ENCODE data around the gene LRMDA. TPM values are rescaled to one million over a fixed set of nuclear protein-coding genes. Genes with fewer than 3 reads are reported as not detected.

The LRMDA gene
- polyA plus RNA-seq, 1 donor (not counting 4 experiments of a cell fraction or from before 2014, with no cell fraction given) = not detected

GRCh38 chr10:75825661-75826060 lies 394.2 kb downstream of the LRMDA start:
- no peak overlapping the region for H3K4me3 ChIP-seq (ENCODE audit: control insufficient read depth in 2 of 3, extremely low read depth in 1 of 3, insufficient read depth in 2 of 3, low read depth in 1 of 3, low read length in 3 of 3)
- H3K4me1 ChIP-seq (ENCODE audit: control insufficient read depth, extremely low read depth, insufficient read depth, low read length) = no peaks in the 10 kb centered on the region
- H2AFZ ChIP-seq (ENCODE audit: control insufficient read depth, low read length) = no peak overlapping the region
- no peak overlapping the region for H3K9ac ChIP-seq (ENCODE audit: control insufficient read depth, extremely low read depth, insufficient read depth, low read length)
- H3K27me3 ChIP-seq (ENCODE audit: control insufficient read depth, extremely low read depth, insufficient read depth, low read length) = no peaks in the 10 kb centered on the region
- FAIRE-seq (no peak), DNase-seq (ENCODE audit: low read depth, low spot score) (no peak)
- TF ChIP-seq EZH2 (IDR thresholded peaks at IDR 0.05; ENCODE audit: low read length) = no peak
- TF ChIP-seq CTCF (optimal IDR thresholded peaks at IDR 0.05 in 1 of 3, IDR thresholded peaks at IDR 0.05 in 1 of 3, conservative IDR thresholded peaks at IDR 0.05 in 1 of 3; ENCODE audit: extremely low read depth in 1 of 3, insufficient read depth in 2 of 3, low read length in 3 of 3) = no peak
- no peaks in the 10 kb centered on the region for H3K9me1 ChIP-seq (ENCODE audit: control insufficient read depth, extremely low read depth, insufficient read depth, low read length)
- no peaks in the 10 kb centered on the region for H4K20me1 ChIP-seq (ENCODE audit: control insufficient read depth, extremely low read depth, insufficient read depth, low read length)
- H3K36me3 ChIP-seq (ENCODE audit: control insufficient read depth in 2 of 2, extremely low read depth in 1 of 2, insufficient read depth in 2 of 2, low read length in 2 of 2) = no peaks in the 10 kb centered on the region
- no peak overlapping the region for H3K4me2 ChIP-seq (ENCODE audit: control insufficient read depth, extremely low read depth, insufficient read depth, low read depth, low read length)
- dilution Hi-C loops (cut with MboI; ENCODE audit: extremely low pct_ligation_motif_present, low sequenced_read_pairs) = no loop called here
- H3K79me2 ChIP-seq (ENCODE audit: control insufficient read depth, insufficient read depth, low read length) = no peaks in the 10 kb centered on the region
- no peak overlapping the region for H3K27ac ChIP-seq (ENCODE audit: control insufficient read depth, insufficient read depth, low read length)
- H3K9me3 ChIP-seq (ENCODE audit: control insufficient read depth, low read depth, low read length) = no peaks in the 10 kb centered on the region

- DNase-seq (ENCODE audit: low read depth, low spot score) = no peak
- no peaks in the 10 kb centered on the region for H3K79me2 ChIP-seq (ENCODE audit: control insufficient read depth, insufficient read depth, low read length)
- no peak overlapping the region for H3K4me2 ChIP-seq (ENCODE audit: control insufficient read depth, extremely low read depth, insufficient read depth, low read depth, low read length)
- no peaks in the 10 kb centered on the region for H4K20me1 ChIP-seq (ENCODE audit: control insufficient read depth, extremely low read depth, insufficient read depth, low read length)
- no peak overlapping the region for H2AFZ ChIP-seq (ENCODE audit: control insufficient read depth, low read length)
- H3K27me3 ChIP-seq (ENCODE audit: control insufficient read depth, extremely low read depth, insufficient read depth, low read length) = no peaks in the 10 kb centered on the region
- TF ChIP-seq CTCF (optimal IDR thresholded peaks at IDR 0.05 in 1 of 3, IDR thresholded peaks at IDR 0.05 in 1 of 3, conservative IDR thresholded peaks at IDR 0.05 in 1 of 3; ENCODE audit: extremely low read depth in 1 of 3, insufficient read depth in 2 of 3, low read length in 3 of 3) (no peak), EZH2 (IDR thresholded peaks at IDR 0.05; ENCODE audit: low read length) (no peak)
- H3K4me1 ChIP-seq (ENCODE audit: control insufficient read depth, extremely low read depth, insufficient read depth, low read length) = no peaks in the 10 kb centered on the region
- H3K9me1 ChIP-seq (ENCODE audit: control insufficient read depth, extremely low read depth, insufficient read depth, low read length) = no peaks in the 10 kb centered on the region
- H3K4me3 ChIP-seq (ENCODE audit: control insufficient read depth in 2 of 3, extremely low read depth in 1 of 3, insufficient read depth in 2 of 3, low read depth in 1 of 3, low read length in 3 of 3) = no peak overlapping the region
- dilution Hi-C loops (cut with MboI; ENCODE audit: extremely low pct_ligation_motif_present, low sequenced_read_pairs) = no loop called here
- no peaks in the 10 kb centered on the region for H3K36me3 ChIP-seq (ENCODE audit: control insufficient read depth in 2 of 2, extremely low read depth in 1 of 2, insufficient read depth in 2 of 2, low read length in 2 of 2)
- no peaks in the 10 kb centered on the region for H3K9me3 ChIP-seq (ENCODE audit: control insufficient read depth, low read depth, low read length)
- H3K9ac ChIP-seq (ENCODE audit: control insufficient read depth, extremely low read depth, insufficient read depth, low read length) = no peak overlapping the region
- FAIRE-seq = no peak
- H3K27ac ChIP-seq (ENCODE audit: control insufficient read depth, insufficient read depth, low read length) = no peak overlapping the region
These were observed 395.4 kb downstream of the LRMDA start for GRCh38 chr10:75826846-75827245.

Measured in keratinocyte (primary cell).